ENCODE results near the gene RGL3.
A peak's percentile ranks its signal among the peaks of the same experiment; 100 is the strongest.
"Not testable (repeated sequence)": the region's sequence is repeated elsewhere in the genome, so short reads cannot be mapped to it uniquely, and the experiment has no call there.

Gene RGL3

DNA sequence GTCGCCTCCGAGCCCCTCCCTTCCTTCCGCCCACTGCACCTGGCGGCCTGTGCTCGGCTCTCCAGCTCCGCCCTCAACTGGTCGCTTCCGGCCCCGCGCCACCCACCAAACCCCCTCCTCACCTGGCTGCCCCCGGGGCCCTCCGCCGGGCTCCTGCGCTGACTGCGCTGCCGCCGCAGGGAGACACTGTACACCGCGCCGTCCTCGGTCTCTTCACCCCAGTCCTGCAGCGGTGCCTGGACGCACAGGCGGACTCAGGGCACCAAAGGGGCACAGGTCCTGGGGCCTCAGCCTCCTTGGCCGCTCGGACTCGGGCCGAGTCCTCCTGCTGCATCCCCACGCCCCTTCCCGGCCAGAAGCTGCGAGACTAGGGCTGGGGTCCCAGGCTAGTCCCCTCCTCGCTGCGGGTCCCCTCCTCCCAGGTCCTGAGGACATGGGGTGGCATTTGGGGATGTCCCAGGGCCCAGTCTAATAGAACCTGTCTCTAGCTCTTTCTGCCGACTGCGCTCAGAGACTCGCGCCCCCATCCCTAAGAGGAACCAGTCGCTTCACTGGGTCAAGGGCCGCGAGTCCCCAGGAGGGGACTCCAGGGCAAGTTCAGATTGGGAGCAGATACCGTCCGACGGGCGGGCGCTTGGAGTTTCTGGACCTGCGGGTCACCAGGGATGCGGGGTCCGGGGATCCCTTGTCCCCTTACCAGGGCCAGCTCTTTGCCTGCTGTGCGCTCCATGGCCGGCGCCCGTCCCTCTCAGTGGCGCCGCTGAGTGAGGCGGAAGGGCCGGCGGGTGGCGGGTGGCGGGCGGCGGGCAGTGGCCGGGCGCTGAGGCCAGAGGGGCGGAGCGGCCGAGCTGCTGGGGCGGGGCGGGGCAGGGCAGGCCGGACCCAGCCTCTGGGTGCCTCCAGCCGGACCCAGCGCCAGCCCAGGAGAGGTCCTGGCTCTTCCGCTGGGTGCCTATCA lies at the start of gene RGL3:
TSS of gene RGL3 (minus strand) at position 766 of the 958 bp plus-strand sequence. CDS start at position 730, 36 bp downstream.
- no peak for DNase-seq (ENCODE audit: low spot score)

- not testable (repeated sequence) for DNase-seq (ENCODE audit: low spot score)
Observed at GRCh38 chr19:11468266-11468845, 49.2 kb upstream of the RGL3 start.

DNA sequence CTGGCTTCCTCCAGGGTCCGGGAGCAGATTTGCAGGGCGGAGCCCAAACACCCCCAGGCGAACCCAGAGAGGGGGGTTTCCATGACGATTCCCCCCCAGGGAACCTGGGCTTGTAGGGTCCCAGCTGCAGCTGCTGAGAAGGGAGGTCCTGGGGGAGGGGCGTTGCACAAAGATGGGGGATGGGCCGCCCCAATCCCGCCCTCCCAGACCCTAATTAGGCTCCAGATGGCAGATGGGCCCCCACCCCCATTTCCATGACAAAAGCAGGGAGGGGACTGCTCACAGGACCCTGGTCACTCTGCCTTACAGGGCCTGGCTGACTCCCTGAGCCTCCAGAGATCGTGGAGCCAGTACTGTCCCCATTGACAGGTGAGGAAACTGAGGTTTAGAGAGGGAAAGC lies 46.5 kb upstream of the RGL3 start:
- DNase-seq (ENCODE audit: low spot score): no peak

DNA sequence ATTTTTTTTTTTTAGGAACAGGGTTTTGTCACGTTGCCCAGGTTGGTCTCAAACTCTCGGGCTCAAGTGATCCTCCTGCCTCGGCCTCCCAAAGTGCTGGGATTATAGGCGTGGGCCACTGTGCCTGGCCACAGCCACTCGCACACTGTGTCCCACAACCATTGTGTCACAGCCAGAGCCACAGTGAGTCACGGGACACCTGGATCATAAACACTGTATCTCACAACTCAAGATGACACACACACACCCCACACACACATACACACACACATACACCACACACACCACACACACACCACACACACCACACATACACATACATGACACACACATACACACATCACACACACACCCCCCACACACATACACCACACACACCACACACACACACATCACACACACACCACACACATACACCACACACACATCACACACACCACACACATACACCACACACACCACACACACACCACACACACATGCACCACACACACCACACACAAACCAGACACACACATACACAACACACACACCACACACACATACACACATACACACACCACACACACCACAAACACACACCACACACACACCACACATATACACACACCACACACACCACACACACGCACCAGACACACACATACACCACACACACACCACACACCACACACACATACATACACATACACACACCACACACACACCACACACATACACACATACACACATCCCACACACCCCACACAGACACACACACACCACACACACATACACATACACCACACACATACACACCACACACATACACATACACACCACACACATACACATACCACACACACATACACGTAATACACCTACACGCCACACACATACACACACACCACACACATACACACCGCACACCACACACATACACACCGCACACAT lies 45.5 kb upstream of the RGL3 start:
- DNase-seq (ENCODE audit: low spot score): no peak

DNA sequence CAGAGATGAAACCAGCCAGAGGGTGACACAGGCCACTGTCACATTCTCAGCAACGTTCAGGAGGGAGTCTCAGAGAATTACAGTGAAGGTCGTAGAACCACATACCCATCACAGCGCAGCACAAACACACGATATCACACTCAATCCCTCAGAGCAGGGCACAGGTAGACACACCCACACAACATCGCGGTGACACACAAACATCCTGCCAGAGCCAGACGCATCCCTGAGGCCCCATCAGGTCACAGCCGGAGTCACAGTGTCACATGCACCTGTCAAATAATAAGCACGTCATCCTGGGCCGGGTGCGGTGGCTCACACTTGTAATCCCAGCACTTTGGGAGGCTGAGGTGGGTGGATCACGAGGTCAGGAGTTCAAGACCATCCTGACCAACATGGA lies 44.3 kb upstream of the RGL3 start:
- DNase-seq (ENCODE audit: low spot score): no peak

DNA sequence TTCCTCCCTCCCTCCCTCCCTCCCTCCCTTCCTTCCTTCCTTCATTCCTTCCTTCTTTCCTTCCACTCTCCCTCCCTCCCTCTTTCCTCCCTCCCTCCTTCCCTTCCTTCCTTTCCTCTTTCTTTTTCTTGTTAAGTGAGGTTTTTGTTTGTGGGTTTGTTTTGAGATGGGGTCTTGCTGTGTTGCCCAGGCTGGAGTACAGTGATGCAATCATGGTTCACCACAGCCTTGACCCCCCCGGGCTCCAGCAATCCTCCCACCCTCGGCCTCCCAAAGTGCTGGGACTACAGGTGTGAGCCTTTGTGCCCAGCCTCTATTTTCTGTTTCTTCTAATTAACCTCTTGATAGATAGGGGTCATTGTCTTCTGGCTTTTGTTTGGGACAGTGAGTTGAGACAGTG lies 42.3 kb upstream of the RGL3 start:
- no peak for DNase-seq (ENCODE audit: low spot score)

DNA sequence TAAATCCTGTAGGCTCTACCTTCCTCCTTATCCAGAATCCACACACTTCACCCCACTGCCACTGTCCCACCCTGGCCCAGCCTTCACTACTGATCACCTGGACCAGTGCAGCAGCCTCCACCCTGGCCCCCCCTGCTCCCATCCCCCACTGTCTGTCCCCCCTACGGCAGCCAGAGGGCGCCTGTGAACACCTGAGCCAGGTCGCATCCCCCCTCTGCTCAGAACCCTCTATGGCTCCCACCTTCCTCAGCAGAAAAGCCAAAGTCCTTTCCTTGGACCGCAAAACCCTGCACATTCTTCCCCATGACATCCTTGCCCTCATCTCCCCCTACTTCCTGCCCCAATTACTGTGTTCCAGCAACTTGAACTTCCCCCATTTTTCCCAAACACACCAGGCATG lies 41.1 kb upstream of the RGL3 start:
- no peak for DNase-seq (ENCODE audit: low spot score)

DNA sequence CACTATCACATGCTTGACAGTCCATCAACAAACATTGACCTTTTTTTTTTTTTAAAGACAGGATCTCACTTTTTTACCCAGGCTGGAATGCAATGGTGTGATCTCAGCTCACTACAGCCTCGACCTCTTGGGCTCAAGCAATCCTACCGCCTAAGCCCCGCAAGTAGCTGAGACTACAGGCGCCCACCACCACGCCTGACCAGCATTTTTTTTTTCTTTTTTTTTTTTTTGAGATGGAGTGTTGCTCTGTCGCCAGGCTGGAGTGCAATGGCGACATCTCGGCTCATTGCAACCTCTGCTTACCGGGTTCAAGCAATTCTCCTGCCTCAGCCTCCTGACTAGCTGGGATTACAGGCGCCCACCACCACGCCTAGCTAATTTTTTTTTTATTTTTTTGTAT lies 39.8 kb upstream of the RGL3 start:
- DNase-seq (ENCODE audit: low spot score): not testable (repeated sequence)

DNA sequence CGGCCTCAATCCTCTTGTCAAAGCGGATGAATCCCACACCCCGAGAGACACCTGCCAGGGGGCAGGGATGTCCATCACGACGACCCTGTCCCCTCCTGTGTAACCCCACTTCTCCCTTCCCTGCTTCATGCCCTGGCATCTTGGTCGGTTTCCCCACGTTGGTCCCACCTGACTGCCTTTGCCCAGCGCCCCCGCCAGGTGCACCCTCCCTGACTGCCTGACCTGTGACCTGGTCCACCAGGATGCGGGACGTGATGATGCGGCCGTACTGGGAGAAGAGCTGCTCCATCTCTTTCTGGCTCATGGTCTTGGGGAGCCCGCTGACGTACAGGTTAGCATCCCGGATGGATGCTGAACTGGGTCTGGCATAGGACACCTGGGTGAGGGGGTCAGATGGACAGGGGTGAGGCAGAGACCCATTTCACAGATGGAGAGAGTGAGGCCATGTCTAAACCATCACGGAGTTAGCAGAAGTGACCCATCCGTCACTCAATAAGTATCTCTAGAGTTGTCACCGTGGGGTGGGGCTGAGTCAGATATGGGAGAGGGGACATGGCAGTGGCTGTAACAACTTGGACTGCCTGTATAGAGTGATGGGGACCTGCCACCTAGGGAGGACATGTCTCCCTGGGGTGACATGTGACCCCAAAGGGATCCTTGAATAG lies 39.3 kb upstream of the RGL3 start:
- no peak for DNase-seq (ENCODE audit: low spot score)

- DNase-seq (ENCODE audit: low spot score): no peak
Observed at GRCh38 chr19:11457831-11458230, 38.7 kb upstream of the RGL3 start.

GRCh38 chr19:11457115-11457514 lies 38.0 kb upstream of the RGL3 start:
- DNase-seq (ENCODE audit: low spot score): peak; percentile 90

DNA sequence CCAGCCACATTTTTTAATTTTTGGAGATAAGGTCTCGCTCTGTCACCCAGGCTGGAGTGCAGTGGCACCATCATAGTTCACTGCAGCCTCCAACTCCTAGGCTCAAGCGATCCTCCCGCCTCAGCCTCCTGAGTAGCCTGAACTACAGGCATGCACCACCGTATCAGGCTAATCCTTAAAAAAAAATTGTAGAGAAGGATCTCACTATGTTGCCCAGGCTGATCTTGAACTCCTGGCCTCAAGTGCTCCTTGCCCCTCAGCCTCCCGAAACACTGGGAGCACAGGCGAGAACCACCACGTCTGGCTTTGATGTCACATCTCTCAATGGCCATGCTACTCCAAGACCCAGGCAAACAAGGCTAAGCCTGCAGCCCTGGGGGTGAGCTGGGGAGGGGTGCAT lies 37.5 kb upstream of the RGL3 start:
- DNase-seq (ENCODE audit: low spot score): no peak

DNA sequence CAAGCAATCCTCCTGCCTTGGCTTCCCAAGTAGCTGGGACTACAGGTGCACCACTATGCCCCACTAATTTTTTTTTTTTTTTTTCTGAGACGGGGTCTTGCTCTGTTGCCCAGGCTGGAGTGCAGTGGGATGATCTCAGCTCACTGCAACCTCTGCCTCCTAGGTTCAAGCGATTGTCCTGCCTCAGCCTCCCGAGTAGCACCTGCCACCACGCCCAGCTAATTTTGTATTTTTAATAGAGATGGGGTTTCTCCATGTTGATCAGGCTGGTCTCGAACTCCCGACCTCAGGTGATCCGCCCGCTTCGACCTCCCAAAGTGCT lies 36.1 kb upstream of the RGL3 start:
- not testable (repeated sequence) for DNase-seq (ENCODE audit: low spot score)

DNA sequence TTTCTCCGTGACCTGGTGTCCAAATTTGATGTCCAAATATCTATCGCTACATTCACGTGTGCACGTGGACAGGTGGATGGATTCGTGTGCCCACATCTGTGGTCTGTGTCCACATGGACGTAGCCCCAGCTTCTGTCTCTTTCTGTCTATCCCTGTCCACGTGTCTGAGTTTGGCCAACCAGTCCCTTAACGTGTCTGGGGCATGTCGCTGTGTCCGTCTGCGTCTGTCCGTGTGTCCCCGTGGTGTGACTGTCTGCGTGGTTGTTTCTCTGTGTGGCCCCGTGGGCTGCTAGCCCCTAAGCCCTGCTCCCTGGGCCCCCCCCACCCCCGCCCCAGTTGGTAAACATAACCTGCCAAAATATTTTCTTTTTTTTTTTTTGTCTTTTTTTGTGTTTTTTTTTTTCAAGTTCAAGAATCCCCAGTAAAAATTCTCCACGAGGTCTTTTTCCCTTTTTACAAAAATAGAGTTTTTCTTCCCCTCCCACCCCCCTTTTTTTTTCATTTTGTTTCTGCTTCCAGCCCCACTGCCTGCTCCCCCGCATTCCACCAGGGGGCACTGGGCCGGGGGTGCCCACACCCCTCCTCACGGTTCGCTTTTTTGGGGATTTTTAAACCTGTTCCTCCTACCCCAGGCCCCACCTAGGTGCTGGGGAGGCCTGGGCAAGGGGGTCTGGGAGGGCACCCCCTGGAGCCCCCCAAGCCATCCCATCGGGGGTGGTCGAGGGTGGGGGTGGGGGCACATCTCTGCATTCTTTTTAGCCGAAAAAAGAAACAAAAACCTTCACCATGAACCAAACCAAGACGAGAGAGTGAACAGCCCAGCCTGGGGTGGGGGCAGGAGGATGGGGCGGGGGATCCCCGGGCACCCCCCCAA lies 34.6 kb upstream of the RGL3 start:
- DNase-seq (ENCODE audit: low spot score): no peak

GRCh38 chr19:11452620-11453310 lies 33.7 kb upstream of the RGL3 start:
- no peak for DNase-seq (ENCODE audit: low spot score)

GRCh38 chr19:11451871-11452619 lies 32.9 kb upstream of the RGL3 start:
- no peak for DNase-seq (ENCODE audit: low spot score)

DNA sequence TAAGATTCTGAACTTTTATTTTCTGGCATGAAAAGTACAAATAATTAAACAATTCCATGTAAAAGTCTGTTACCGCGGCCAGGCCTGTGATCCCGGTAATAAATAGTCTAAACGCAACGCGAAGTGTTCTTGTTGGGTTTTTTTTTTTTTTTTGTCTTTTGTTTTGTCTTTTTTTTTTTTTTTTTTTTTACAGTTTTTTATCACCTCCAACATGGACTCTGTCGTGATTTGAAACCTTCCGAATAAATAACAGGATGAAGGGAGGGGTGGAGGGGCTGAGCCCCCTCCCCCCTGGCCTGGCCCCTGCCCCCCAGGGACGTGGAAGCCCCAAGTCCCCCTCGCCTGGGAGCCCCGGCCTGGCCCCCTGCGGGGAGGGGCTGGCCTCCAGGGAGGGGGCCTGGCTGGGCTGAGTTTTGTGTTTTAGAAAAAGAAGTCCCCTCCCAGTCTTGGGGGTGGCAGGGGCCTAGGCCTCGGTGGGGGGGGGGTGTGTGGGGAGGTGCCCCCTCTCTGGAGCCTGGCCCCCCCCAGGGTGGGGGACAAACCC lies 32.3 kb upstream of the RGL3 start:
- DNase-seq (ENCODE audit: low spot score): no peak

DNA sequence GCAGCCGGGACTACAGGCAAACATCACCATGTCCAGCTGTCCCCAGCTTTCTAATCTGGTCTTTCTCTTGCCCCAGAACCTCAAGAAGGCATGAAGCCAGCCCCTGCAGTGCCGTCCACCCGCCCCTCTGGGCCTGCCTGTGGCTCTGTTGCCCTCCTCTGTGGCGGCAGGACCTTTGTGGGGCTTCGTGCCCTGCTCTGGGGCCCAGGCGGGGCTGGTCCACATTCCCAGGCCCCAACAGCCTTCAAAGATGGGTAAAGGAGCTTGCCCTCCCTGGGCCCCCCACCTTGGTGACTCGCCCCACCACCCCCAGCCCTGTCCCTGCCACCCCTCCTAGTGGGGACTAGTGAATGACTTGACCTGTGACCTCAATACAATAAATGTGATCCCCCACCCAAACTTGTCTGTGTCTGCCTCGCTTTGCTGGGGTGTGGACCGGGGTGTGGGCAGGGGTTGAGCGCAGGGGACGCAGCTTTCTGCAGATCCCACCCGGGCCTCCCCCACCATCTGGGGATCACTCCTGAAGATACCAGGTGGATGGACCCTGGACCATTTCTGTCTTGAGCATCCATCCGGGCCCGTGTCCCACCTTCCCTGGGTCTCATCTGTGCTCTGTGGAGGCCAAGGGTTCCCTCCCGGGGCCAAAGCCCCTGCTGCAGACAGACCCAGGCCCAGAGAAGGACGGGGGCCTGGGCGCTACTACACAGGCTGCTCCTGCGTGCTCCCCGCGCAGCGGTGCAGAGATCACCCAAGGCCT lies 31.6 kb upstream of the RGL3 start:
- DNase-seq (ENCODE audit: low spot score): no peak
